H9 (cell line): Measurements from ENCODE around the gene PXN. TPM values are rescaled to one million over a fixed set of nuclear protein-coding genes. Genes with fewer than 3 reads are reported as not detected.

ENCODE experiments used
- DNase-seq: peaks from one replicate; pipeline ENCODE4 v3.0.0-alpha.2; 2017
- H2AFZ ChIP-seq: one replicate; pipeline ENCODE4 v1.6.1; 2013; ENCODE audit warnings: mild to moderate bottlenecking, low read length, control low read depth, moderate library complexity
- H2AK5ac ChIP-seq: 2 replicates; pipeline ENCODE4 v1.6.1; 2013; ENCODE audit warnings: low read length, control low read depth, mixed read lengths; ENCODE audit not compliant: insufficient read length
- H2BK120ac ChIP-seq: one replicate; pipeline ENCODE4 v1.6.1; 2013; ENCODE audit warnings: low read depth, mild to moderate bottlenecking, low read length, control low read depth, inconsistent platforms; ENCODE audit not compliant: poor library complexity, severe bottlenecking
- H2BK12ac ChIP-seq: 2 replicates; pipeline ENCODE4 v1.6.1; 2013; ENCODE audit warnings: low read length, control low read depth, mixed read lengths, low read depth; ENCODE audit not compliant: insufficient read length
- H2BK15ac ChIP-seq: 2 replicates; pipeline ENCODE4 v1.6.1; 2013; ENCODE audit warnings: low read depth, low read length, control low read depth
- H2BK20ac ChIP-seq: one replicate; pipeline ENCODE4 v1.6.1; 2013; ENCODE audit warnings: low read depth, mild to moderate bottlenecking, low read length, control low read depth, inconsistent platforms; ENCODE audit not compliant: poor library complexity, severe bottlenecking
- H2BK5ac ChIP-seq: 2 replicates; pipeline ENCODE4 v1.6.1; 2013; ENCODE audit warnings: low read length, control low read depth, mixed read lengths; ENCODE audit not compliant: insufficient read length
- H3K14ac ChIP-seq: 2 replicates; pipeline ENCODE4 v1.6.1; 2013; ENCODE audit warnings: low read length, control low read depth; ENCODE audit not compliant: insufficient read depth
- H3K18ac ChIP-seq: 2 replicates; pipeline ENCODE4 v1.6.1; 2013; ENCODE audit warnings: low read depth, mild to moderate bottlenecking, mixed read lengths, low read length, control low read depth; ENCODE audit not compliant: insufficient read length
- H3K23ac ChIP-seq: 2 replicates; pipeline ENCODE4 v1.6.1; 2013; ENCODE audit warnings: low read length, control low read depth, mixed read lengths, low read depth; ENCODE audit not compliant: insufficient read length
- H3K23me2 ChIP-seq: 2 replicates; pipeline ENCODE4 v1.6.1; 2013; ENCODE audit warnings: low read depth, mild to moderate bottlenecking, mixed read lengths, low read length, control low read depth; ENCODE audit not compliant: insufficient read length, poor library complexity, severe bottlenecking
- H3K27ac ChIP-seq: 2 replicates; pipeline ENCODE4 v1.5.1; 2013; ENCODE audit warnings: low read length, control low read depth, mixed read lengths, low read depth; ENCODE audit not compliant: insufficient read length
- H3K27me3 ChIP-seq: 2 replicates; pipeline ENCODE4 v1.6.1; 2013; ENCODE audit warnings: low read length, control low read depth, inconsistent platforms; ENCODE audit not compliant: insufficient read depth
- H3K4ac ChIP-seq: 2 replicates; pipeline ENCODE4 v1.6.1; 2013; ENCODE audit warnings: low read depth, mild to moderate bottlenecking, control low read depth, inconsistent platforms, low read length, moderate library complexity
- H3K4me1 ChIP-seq: 2 replicates; pipeline ENCODE4 v1.6.1; 2013; ENCODE audit warnings: low read length, control low read depth, inconsistent platforms; ENCODE audit not compliant: insufficient read depth
- H3K4me2 ChIP-seq: 2 replicates; pipeline ENCODE4 v1.6.1; 2013; ENCODE audit warnings: low read length, control low read depth, mixed read lengths; ENCODE audit not compliant: insufficient read length, insufficient read depth
- H3K56ac ChIP-seq: 2 replicates; pipeline ENCODE4 v1.6.1; 2013; ENCODE audit warnings: low read depth, mild to moderate bottlenecking, mixed read lengths, low read length, control low read depth; ENCODE audit not compliant: insufficient read length
- H3K79me1 ChIP-seq: 2 replicates; pipeline ENCODE4 v1.6.1; 2013; ENCODE audit warnings: low read depth, mild to moderate bottlenecking, moderate library complexity, low read length, control low read depth, inconsistent platforms; ENCODE audit not compliant: insufficient read depth, poor library complexity, severe bottlenecking
- H3K79me2 ChIP-seq: 2 replicates; pipeline ENCODE4 v1.6.1; 2013; ENCODE audit warnings: low read length, control low read depth, inconsistent platforms; ENCODE audit not compliant: insufficient read depth
- H3K9ac ChIP-seq: 2 replicates; pipeline ENCODE4 v1.6.1; 2013; ENCODE audit warnings: low read length, control low read depth, mixed read lengths; ENCODE audit not compliant: insufficient read length; ENCODE audit errors: extremely low read depth
- H3K9me3 ChIP-seq: one replicate; pipeline ENCODE4 v1.6.1; 2013; ENCODE audit warnings: low read depth, low read length, inconsistent platforms; ENCODE audit not compliant: control insufficient read depth
- H3T11ph ChIP-seq: one replicate; pipeline ENCODE4 v1.6.1; 2013; ENCODE audit warnings: mild to moderate bottlenecking, low read length, control low read depth, inconsistent platforms
- H4K20me1 ChIP-seq: one replicate; pipeline ENCODE4 v1.6.1; 2013; ENCODE audit not compliant: control insufficient read depth, insufficient read length, insufficient read depth
- H4K5ac ChIP-seq: 2 replicates; pipeline ENCODE4 v1.6.1; 2013; ENCODE audit warnings: low read depth, mild to moderate bottlenecking, mixed read lengths, low read length, control low read depth; ENCODE audit not compliant: insufficient read length
- H4K8ac ChIP-seq: replicated peaks from 2 replicates; pipeline ENCODE4 v1.6.1; 2013; ENCODE audit warnings: low read length, control low read depth, mixed read lengths, low read depth; ENCODE audit not compliant: insufficient read length
- H4K91ac ChIP-seq: 2 replicates; pipeline ENCODE4 v1.6.1; 2013; ENCODE audit warnings: low read depth, mild to moderate bottlenecking, moderate library complexity, mixed read lengths, low read length, control low read depth; ENCODE audit not compliant: insufficient read length
- H3K27ac Mint-ChIP-seq, 3 experiments: 2 replicates in 2 of 3; 3 replicates in 1 of 3; pipeline ENCODE4 v1.8.0; 2020 to 2021; ENCODE audit warnings: mixed read lengths in 3 of 3, mild to moderate bottlenecking in 1 of 3, moderate library complexity in 1 of 3
- H3K27me3 Mint-ChIP-seq: 2 replicates; pipeline ENCODE4 v1.8.0; 2021; ENCODE audit warnings: low read depth, mild to moderate bottlenecking, moderate library complexity, mixed read lengths
- H3K36me3 Mint-ChIP-seq, 3 experiments: 2 replicates in 2 of 3; 3 replicates in 1 of 3; pipeline ENCODE4 v1.8.0; 2020 to 2021; ENCODE audit warnings: low read depth in 3 of 3, mixed read lengths in 3 of 3; ENCODE audit not compliant: insufficient read depth in 1 of 3
- H3K4me1 Mint-ChIP-seq, 2 experiments: 2 replicates each; pipeline ENCODE4 v1.8.0; 2020; ENCODE audit warnings: mixed read lengths in 2 of 2
- H3K4me3 Mint-ChIP-seq, 2 experiments: 2 replicates in 1 of 2; 3 replicates in 1 of 2; pipeline ENCODE4 v1.8.0; 2020 to 2021; ENCODE audit warnings: mild to moderate bottlenecking in 2 of 2, mixed read lengths in 2 of 2, moderate library complexity in 1 of 2
- H3K9me3 Mint-ChIP-seq, 2 experiments: 2 replicates in 1 of 2; 3 replicates in 1 of 2; pipeline ENCODE4 v1.8.0; 2020; ENCODE audit warnings: mild to moderate bottlenecking in 2 of 2, mixed read lengths in 2 of 2, moderate library complexity in 1 of 2
- CTCF ChIP-seq: fragments of 200-600 bp; sonication (generic); conservative IDR thresholded peaks from 3 replicates; pipeline ENCODE4 v1.8.0; 2021; ENCODE audit warnings: antibody characterized with exemption, mild to moderate bottlenecking
- WGBS: extraction: QIAGEN DNeasy Blood & Tissue Kit; methylation state at CpG from one replicate; pipeline ENCODE4 v1.1.7; 2013; ENCODE audit warnings: missing lambda C conversion rate, low lambda C conversion rate, mixed read lengths; ENCODE audit not compliant: insufficient read length; ENCODE audit errors: extremely low coverage; 5-methylcytosine and 5-hydroxymethylcytosine counted together
- total RNA-seq: library from RNA; stranded (reverse); gene quantifications from 2 replicates; pipeline ENCODE4 v1.2.1, GENCODE V29; 2021

The PXN gene
- total RNA-seq, 1 experiment from 2014 or later = 92.8 TPM

GRCh38 chr12:120222288-120222832, 43.2 kb downstream of the PXN start:
- no peak overlapping the region for H2BK15ac ChIP-seq
- H3K27ac ChIP-seq = no peak overlapping the region
- peaks cover 3% of the 10 kb centered on the region; the same call in 1 of the 2 replicates for H3K79me2 ChIP-seq
- no peak overlapping the region for H2AFZ ChIP-seq
- no peak overlapping the region for H3K4me2 ChIP-seq
- no peak overlapping the region for H3K14ac ChIP-seq
- no peak overlapping the region for H2BK5ac ChIP-seq
- H2BK120ac ChIP-seq = no peak overlapping the region
- H3K9me3 Mint-ChIP-seq = no peaks in the 10 kb centered on the region
- H3K23me2 ChIP-seq = no peaks in the 10 kb centered on the region
- H3K18ac ChIP-seq = no peak overlapping the region
- no peak overlapping the region for H3K9ac ChIP-seq
- H4K8ac ChIP-seq = no peak overlapping the region
- H3K27me3 ChIP-seq = no peaks in the 10 kb centered on the region; the same call in 1 of the 2 replicates
- no peak overlapping the region for H4K91ac ChIP-seq
- no peak overlapping the region; a peak in 1 of 7 replicates for H3K27ac Mint-ChIP-seq
- no peaks in the 10 kb centered on the region for H3K9me3 ChIP-seq
- no peak overlapping the region for H2BK12ac ChIP-seq
- H3K4me1 ChIP-seq = no peaks in the 10 kb centered on the region; the same call in 1 of the 2 replicates
- no peak overlapping the region for H4K5ac ChIP-seq
- peaks cover 13 to 19% of the 10 kb centered on the region in 2 experiments for H3K4me1 Mint-ChIP-seq
- no peak for TF ChIP-seq CTCF
- no CpG with 5 or more reads among the region's 12 CpGs for WGBS
- H3K23ac ChIP-seq = no peak overlapping the region
- DNase-seq = no peak
- no peak overlapping the region for H3K4me3 Mint-ChIP-seq
- peaks cover 19 to 61% (median 55%) of the 10 kb centered on the region in 3 experiments for H3K36me3 Mint-ChIP-seq
- no peak overlapping the region for H3T11ph ChIP-seq
- H2BK20ac ChIP-seq = no peak overlapping the region
- no peaks in the 10 kb centered on the region for H3K27me3 Mint-ChIP-seq
- no peak overlapping the region for H3K4ac ChIP-seq
- no peak overlapping the region for H3K56ac ChIP-seq
- H3K79me1 ChIP-seq = no peaks in the 10 kb centered on the region
- H4K20me1 ChIP-seq = no peaks in the 10 kb centered on the region
- no peak overlapping the region for H2AK5ac ChIP-seq
